Karpas-422 (cell line): Measurements from ENCODE around the gene TIMM23. TPM values are rescaled to one million over a fixed set of nuclear protein-coding genes. Genes with fewer than 3 reads are reported as not detected.
A peak's percentile ranks its signal among the peaks of the same experiment; 100 is the strongest.

ENCODE experiments used
- DNase-seq: peaks from one replicate; pipeline ENCODE4 v3.0.0-alpha.2; 2015
- H2AFZ ChIP-seq: fragments of 200-600 bp; sonication (generic); 2 replicates; pipeline ENCODE4 v1.6.1; 2014; ENCODE audit warnings: antibody characterized with exemption, low read length, mixed read lengths
- H3K27ac ChIP-seq: fragments of 200-600 bp; sonication (generic); 2 replicates; pipeline ENCODE4 v1.5.1; 2014; ENCODE audit warnings: mild to moderate bottlenecking, low read length, moderate library complexity
- H3K27me3 ChIP-seq: fragments of 200-600 bp; sonication (generic); 2 replicates; pipeline ENCODE4 v1.6.1; 2014; ENCODE audit warnings: low read length, mixed read lengths
- H3K36me3 ChIP-seq: fragments of 200-600 bp; sonication (generic); 2 replicates; pipeline ENCODE4 v1.6.1; 2014; ENCODE audit warnings: low read length, mixed read lengths; ENCODE audit not compliant: insufficient read depth
- H3K4me1 ChIP-seq: fragments of 200-600 bp; sonication (generic); 2 replicates; pipeline ENCODE4 v1.6.1; 2014; ENCODE audit warnings: mild to moderate bottlenecking, low read length, mixed read lengths
- H3K4me2 ChIP-seq: fragments of 200-600 bp; sonication (generic); 2 replicates; pipeline ENCODE4 v1.6.1; 2014; ENCODE audit warnings: low read length, low read depth, mild to moderate bottlenecking; ENCODE audit not compliant: poor library complexity, severe bottlenecking
- H3K4me3 ChIP-seq: fragments of 200-600 bp; sonication (generic); 2 replicates; pipeline ENCODE4 v1.5.1; 2014; ENCODE audit warnings: mild to moderate bottlenecking, antibody characterized with exemption, low read length, mixed read lengths
- H3K79me2 ChIP-seq: fragments of 200-600 bp; sonication (generic); 2 replicates; pipeline ENCODE4 v1.6.1; 2014; ENCODE audit warnings: mild to moderate bottlenecking, low read length, mixed read lengths
- H3K9ac ChIP-seq: fragments of 200-600 bp; sonication (generic); 2 replicates; pipeline ENCODE4 v1.6.0; 2014; ENCODE audit warnings: low read length
- H3K9me2 ChIP-seq: fragments of 200-600 bp; sonication (generic), shearing (Covaris generic); replicated peaks from 2 replicates; pipeline ENCODE4 v1.6.0; 2014; ENCODE audit warnings: mild to moderate bottlenecking, low read length, moderate library complexity; ENCODE audit not compliant: insufficient read depth
- H3K9me3 ChIP-seq: fragments of 300-700, 200-600 bp; sonication (generic); 2 replicates; pipeline ENCODE4 v1.6.1; 2014; ENCODE audit warnings: low read length, mixed read lengths
- H4K20me1 ChIP-seq: fragments of 200-600 bp; sonication (generic); 2 replicates; pipeline ENCODE4 v1.6.1; 2014; ENCODE audit warnings: mild to moderate bottlenecking, antibody characterized with exemption, low read length, low read depth; ENCODE audit not compliant: insufficient read depth
- total RNA-seq: library from RNA; depleted of rRNA; stranded (reverse); fragments of >200 nt; shearing (Covaris generic); gene quantifications from 2 replicates; pipeline ENCODE4 v1.2.3, GENCODE V29; 2014; ENCODE audit warnings: low replicate concordance

The TIMM23 gene
- total RNA-seq, 1 experiment from 2014 or later = 44.1 TPM

- Histone ChIP-seq H3K27me3 (no peaks in the 10 kb centered on the region), H3K4me2 (peak overlapping the region; percentile 93), H3K4me3 (peak overlapping the region; percentile 77), H4K20me1 (peaks cover 29% of the 10 kb centered on the region), H3K4me1 (peaks cover 30% of the 10 kb centered on the region), H3K9me3 (no peaks in the 10 kb centered on the region), H3K79me2 (peaks cover 58% of the 10 kb centered on the region), H3K9ac (peak overlapping the region; percentile 93), H2AFZ (no peak overlapping the region; the same call in 1 of the 2 replicates), H3K27ac (peak overlapping the region; percentile 62), H3K9me2 (no peaks in the 10 kb centered on the region), H3K36me3 (no peaks in the 10 kb centered on the region)
- DNase-seq = peak; percentile 51
Measured at GRCh38 chr10:46029461-46030030, 57.3 kb downstream of the TIMM23 start.

- H3K4me3 ChIP-seq = peak within 1 kb of the TSS; percentile 77
- H3K9me2 ChIP-seq = no peaks in the 10 kb centered on the region
- peaks cover 28% of the 10 kb centered on the region for H4K20me1 ChIP-seq
- DNase-seq = peak; percentile 99
- H3K27ac ChIP-seq = peak within 1 kb of the TSS; percentile 62
- no peaks in the 10 kb centered on the region for H3K36me3 ChIP-seq
- no peaks in the 10 kb centered on the region for H3K27me3 ChIP-seq
- no peaks in the 10 kb centered on the region for H3K9me3 ChIP-seq
- peaks cover 30% of the 10 kb centered on the region for H3K4me1 ChIP-seq
- peaks cover 50% of the 10 kb centered on the region for H3K79me2 ChIP-seq
- H2AFZ ChIP-seq = peak within 1 kb of the TSS; percentile 86; the same call in 1 of the 2 replicates
- peak within 1 kb of the TSS; percentile 93 for H3K9ac ChIP-seq
- peak within 1 kb of the TSS; percentile 93 for H3K4me2 ChIP-seq
Measured at GRCh38 chr10:46030091-46030937, 58.0 kb downstream of the TIMM23 start, which contains the start of gene NCOA4. NCOA4 (minus strand) TSS chr10:46030623; CDS start chr10:46016680, 13,943 bp downstream.

- H2AFZ ChIP-seq = peak overlapping the region; percentile 20; the same call in 1 of the 2 replicates
- H3K4me1 ChIP-seq = peaks cover 28% of the 10 kb centered on the region
- H4K20me1 ChIP-seq = peaks cover 20% of the 10 kb centered on the region
- no peaks in the 10 kb centered on the region for H3K36me3 ChIP-seq
- H3K27ac ChIP-seq = no peak overlapping the region
- no peak overlapping the region for H3K4me2 ChIP-seq
- no peaks in the 10 kb centered on the region for H3K9me3 ChIP-seq
- peaks cover 35% of the 10 kb centered on the region for H3K79me2 ChIP-seq
- H3K9me2 ChIP-seq = no peaks in the 10 kb centered on the region
- no peak for DNase-seq
- no peak overlapping the region for H3K4me3 ChIP-seq
- H3K27me3 ChIP-seq = no peaks in the 10 kb centered on the region
- H3K9ac ChIP-seq = no peak overlapping the region
Measured at GRCh38 chr10:46031648-46032532, 59.6 kb downstream of the TIMM23 start.

DNA sequence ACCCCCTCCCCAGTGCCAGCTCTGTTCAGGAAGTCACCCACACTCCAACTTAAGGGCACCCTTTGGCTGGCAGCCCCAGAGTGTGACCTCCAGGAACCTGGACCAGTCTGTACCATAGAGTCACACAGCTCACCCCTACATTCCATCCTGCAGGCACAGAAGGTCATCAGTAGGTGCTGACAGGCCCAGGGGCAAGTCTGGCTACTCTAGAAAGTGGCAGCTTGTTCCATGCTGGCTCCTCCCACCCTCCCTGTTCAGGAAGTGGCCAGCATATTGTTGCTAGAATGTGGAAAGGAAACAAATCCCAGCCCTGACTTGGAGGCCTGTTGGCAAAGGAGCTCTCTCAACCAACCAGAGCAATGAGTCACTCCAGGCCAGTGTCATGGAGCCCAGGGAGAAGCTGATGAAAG lies 61.3 kb downstream of the TIMM23 start:
- H3K9me2 ChIP-seq = no peaks in the 10 kb centered on the region
- H3K4me1 ChIP-seq = peaks cover 24% of the 10 kb centered on the region
- H2AFZ ChIP-seq = 0 out of 2 replicates have a peak overlapping the region, but pooled peaks have one; percentile 34
- no peaks in the 10 kb centered on the region for H3K27me3 ChIP-seq
- H3K9ac ChIP-seq = no peak overlapping the region
- H3K9me3 ChIP-seq = no peaks in the 10 kb centered on the region
- no peaks in the 10 kb centered on the region for H3K36me3 ChIP-seq
- H4K20me1 ChIP-seq = peaks cover 9% of the 10 kb centered on the region; the same call in 1 of the 2 replicates
- H3K4me3 ChIP-seq = no peak overlapping the region
- no peak overlapping the region for H3K4me2 ChIP-seq
- no peak for DNase-seq
- no peak overlapping the region for H3K27ac ChIP-seq
- H3K79me2 ChIP-seq = peaks cover 17% of the 10 kb centered on the region

DNA sequence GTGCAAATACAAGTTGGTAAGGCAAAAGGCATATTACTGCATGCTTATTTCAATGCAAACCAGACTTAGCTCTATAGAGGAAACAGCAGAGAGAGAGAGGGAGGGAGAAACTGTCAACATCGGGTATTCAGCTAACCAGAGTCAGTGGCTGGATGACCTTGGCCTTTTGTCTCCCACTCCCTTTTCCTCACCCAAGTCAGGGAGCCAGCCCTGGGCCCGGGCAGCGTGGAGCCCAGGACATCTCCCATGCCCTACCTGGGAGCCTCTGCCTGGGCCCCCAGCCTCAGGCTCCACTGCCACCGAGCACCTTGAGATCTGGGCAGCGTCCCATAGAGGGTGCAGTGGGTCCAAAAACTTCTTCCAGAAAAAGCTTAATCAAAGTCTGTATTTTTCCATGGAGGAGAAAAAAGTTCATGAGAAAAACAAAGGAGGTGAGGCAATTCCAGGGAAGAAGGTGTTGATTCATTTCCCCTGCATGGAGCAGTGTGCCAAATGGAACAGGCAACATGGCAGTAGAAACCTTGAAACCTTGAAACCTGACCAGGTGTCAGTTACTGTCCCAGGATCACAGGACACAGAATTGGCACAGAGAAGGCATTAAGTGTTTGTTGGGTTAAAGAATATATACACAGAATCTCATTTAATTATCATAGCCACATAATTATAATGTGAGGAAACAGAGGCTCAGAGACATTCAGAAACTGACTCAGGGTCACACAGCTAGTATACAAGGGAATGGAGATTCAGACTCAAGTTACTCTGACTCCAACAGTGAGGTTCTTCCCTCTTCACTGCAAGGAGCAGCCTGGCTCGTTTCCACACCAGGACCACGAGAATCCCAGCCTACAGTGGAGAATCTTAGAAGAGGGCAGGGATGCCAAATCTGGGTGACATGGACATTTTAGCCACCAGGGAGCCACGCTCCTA lies 63.9 kb downstream of the TIMM23 start:
- Histone ChIP-seq H3K36me3 (no peaks in the 10 kb centered on the region), H3K9ac (no peak overlapping the region; the same call in 1 of the 2 replicates), H3K9me3 (no peaks in the 10 kb centered on the region), H3K4me1 (peaks cover 8% of the 10 kb centered on the region), H2AFZ (no peak overlapping the region), H3K9me2 (no peaks in the 10 kb centered on the region), H3K4me2 (no peak overlapping the region), H4K20me1 (no peaks in the 10 kb centered on the region), H3K4me3 (no peak overlapping the region), H3K27ac (no peak overlapping the region), H3K27me3 (no peaks in the 10 kb centered on the region), H3K79me2 (no peaks in the 10 kb centered on the region)
- DNase-seq = peak; percentile 33

GRCh38 chr10:46037107-46037825 lies 65.0 kb downstream of the TIMM23 start:
- no peak overlapping the region for H3K4me3 ChIP-seq
- H3K27ac ChIP-seq = no peak overlapping the region
- H3K9me3 ChIP-seq = no peaks in the 10 kb centered on the region
- H3K9ac ChIP-seq = no peak overlapping the region
- no peaks in the 10 kb centered on the region for H3K27me3 ChIP-seq
- H3K9me2 ChIP-seq = no peaks in the 10 kb centered on the region
- H3K79me2 ChIP-seq = no peaks in the 10 kb centered on the region
- no peaks in the 10 kb centered on the region for H3K36me3 ChIP-seq
- peak; percentile 42 for DNase-seq
- peaks cover 8% of the 10 kb centered on the region for H3K4me1 ChIP-seq
- H3K4me2 ChIP-seq = no peak overlapping the region
- no peaks in the 10 kb centered on the region for H4K20me1 ChIP-seq
- H2AFZ ChIP-seq = no peak overlapping the region

DNA sequence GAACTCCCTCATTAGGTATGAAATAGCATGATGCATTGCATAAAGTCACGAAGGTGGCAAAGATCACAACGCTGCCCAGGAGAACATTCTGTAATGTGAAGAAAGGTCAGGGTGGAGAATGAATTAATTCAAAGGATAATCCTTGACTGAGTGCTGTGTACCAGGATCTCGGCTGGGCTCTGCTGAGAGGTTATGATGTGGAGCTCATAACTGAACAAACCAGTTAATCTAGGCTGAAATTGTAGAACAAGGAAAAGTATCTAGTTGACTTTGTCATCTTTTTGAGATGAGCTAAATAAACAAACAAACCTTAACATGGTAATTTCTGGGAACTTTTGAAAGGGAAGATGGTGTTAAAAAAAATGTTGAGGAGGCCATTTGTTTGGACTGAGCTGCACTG lies 67.7 kb downstream of the TIMM23 start:
- Histone ChIP-seq H3K79me2 (no peaks in the 10 kb centered on the region), H3K4me1 (peaks cover 8% of the 10 kb centered on the region), H3K4me3 (no peak overlapping the region), H3K4me2 (no peak overlapping the region), H3K9me3 (no peaks in the 10 kb centered on the region), H2AFZ (no peak overlapping the region), H4K20me1 (no peaks in the 10 kb centered on the region), H3K9me2 (no peaks in the 10 kb centered on the region), H3K27ac (no peak overlapping the region), H3K9ac (no peak overlapping the region), H3K27me3 (no peaks in the 10 kb centered on the region), H3K36me3 (no peaks in the 10 kb centered on the region)
- no peak for DNase-seq
